IPS DF 4.7 (cell line): Measurements from ENCODE around the gene CACNA2D3.

Experiments used
- DNase-seq: peaks from one replicate; pipeline ENCODE4 v3.0.0-alpha.2; 2013; ENCODE audit warnings: low spot score; ENCODE audit errors: extremely low read depth

Gene CACNA2D3

DNA sequence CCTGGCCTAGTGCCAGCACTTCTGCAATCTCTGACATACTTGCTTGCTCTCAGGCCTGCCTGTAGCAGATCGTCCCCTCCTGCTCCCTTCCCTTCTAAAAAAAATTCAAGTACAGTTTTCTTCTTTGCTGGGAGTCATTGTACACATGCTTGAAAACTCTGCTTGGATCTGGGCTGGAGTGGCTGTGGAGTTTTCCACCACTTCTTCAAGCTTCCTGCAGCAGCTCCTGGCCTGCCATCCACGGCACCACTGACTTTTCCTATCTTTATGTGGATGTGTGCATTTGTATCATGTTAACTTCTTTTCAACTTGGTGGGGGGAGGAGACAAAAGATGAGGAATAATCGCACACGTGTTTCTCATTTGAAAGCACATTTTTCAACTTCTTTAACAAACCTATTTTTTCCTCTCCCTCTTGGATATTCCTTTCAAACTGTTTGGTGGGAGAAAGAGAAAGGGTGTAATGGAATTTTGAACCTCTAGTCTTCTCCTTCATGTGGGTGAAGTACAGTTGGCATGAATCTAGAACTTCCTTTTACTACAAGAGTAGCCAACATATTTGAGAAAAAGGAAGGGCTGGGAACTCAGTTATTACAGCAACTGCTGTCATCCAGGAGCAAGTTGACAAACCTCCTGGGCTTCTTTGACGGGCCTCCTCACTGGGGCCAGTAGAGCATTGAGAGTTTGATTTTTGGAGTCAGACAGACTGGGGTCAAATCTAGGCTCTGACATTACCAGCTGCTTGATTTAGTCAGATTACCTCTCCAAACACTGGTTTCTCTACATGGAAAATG lies 866.7 kb downstream of the CACNA2D3 start:
- DNase-seq, result no peak

GRCh38 chr3:54994111-54994513 lies 871.8 kb downstream of the CACNA2D3 start:
- DNase-seq, result no peak

- DNase-seq, result peak; percentile 80
These were observed 876.8 kb downstream of the CACNA2D3 start for GRCh38 chr3:54999159-54999558.

DNA sequence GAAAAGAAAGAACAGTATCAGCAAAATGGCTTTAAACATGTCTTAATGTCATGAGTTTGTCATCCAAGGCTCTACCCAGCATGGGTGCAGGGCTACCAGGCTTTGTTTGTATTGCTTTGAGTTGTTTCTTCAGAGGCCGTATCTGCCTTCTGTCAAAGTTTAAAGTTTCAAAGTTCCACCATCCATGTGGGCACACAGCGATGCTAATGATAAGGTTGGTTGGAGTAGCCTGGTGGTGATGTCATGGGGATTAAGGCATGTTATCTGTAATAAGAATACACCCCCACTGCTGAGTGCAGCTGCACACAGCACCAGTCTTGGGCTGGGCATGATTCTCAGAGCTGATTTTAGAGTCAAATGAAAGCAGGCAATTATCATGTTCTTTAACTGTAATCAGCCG lies 877.5 kb downstream of the CACNA2D3 start:
- no peak for DNase-seq

GRCh38 chr3:55000546-55000945 lies 878.2 kb downstream of the CACNA2D3 start:
- DNase-seq, result no peak

DNA sequence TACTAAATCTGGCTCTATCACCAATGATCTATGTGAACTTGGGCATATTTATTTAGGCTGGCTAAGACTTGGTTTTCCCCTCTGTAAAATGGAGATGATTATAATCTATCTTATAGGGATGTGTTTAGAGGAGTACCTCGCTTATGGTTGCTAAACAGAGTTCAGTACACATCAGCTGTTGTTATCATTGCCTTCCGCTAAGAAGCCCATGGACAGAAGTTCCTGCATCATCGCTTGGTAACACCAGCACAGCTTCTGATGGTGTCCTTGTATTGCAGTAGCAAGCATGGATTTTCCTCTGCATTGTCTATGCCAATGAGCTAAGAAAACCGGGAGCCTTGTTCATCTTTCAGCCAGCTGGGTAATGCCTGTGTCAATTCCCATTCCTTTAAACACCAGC lies 878.6 kb downstream of the CACNA2D3 start:
- no peak for DNase-seq

- DNase-seq, result no peak
These were observed 880.1 kb downstream of the CACNA2D3 start for GRCh38 chr3:55002416-55002930.

DNA sequence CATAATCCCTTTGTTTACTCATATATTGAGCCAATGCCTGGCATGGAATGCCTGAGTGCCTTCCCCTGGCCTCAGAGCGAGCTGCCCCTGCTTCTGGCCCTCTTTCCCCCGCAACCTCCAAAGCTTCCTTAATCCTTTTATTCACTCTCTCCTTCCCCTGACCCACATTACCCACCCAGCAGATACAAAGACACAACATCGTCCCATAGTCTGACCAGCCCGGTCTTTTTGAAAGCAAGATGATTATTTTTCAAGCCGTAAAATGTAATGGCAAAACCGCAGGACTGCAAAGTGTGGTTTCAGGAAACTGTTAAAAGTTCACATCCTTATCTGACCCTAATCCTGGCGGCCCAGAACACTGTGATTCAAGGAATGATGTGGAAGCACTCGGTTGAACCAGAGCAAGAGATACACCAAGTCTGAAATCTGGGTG lies 883.9 kb downstream of the CACNA2D3 start:
- no peak for DNase-seq

DNA sequence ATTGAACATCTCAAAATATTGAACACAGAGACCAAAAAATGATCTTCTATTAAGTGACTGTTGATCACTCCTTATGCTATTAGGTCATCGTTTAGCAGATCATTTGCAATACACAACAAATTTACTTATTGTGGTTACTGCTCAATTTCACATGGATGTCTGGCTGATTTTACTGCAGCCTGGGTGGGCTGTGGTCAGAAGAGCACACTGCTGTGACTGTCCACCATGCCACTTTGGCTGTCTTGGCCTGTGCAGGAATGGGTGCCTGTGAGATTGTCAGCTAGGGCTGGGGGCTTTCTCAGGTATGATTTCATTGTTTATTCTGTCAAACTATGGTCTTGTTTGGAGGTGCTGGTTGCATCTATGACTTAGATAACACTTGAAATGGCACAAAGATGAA lies 885.6 kb downstream of the CACNA2D3 start:
- no peak for DNase-seq

GRCh38 chr3:55009372-55009771 lies 887.0 kb downstream of the CACNA2D3 start:
- DNase-seq, result no peak

- no peak for DNase-seq
These were observed 889.7 kb downstream of the CACNA2D3 start for GRCh38 chr3:55012091-55012490.

DNA sequence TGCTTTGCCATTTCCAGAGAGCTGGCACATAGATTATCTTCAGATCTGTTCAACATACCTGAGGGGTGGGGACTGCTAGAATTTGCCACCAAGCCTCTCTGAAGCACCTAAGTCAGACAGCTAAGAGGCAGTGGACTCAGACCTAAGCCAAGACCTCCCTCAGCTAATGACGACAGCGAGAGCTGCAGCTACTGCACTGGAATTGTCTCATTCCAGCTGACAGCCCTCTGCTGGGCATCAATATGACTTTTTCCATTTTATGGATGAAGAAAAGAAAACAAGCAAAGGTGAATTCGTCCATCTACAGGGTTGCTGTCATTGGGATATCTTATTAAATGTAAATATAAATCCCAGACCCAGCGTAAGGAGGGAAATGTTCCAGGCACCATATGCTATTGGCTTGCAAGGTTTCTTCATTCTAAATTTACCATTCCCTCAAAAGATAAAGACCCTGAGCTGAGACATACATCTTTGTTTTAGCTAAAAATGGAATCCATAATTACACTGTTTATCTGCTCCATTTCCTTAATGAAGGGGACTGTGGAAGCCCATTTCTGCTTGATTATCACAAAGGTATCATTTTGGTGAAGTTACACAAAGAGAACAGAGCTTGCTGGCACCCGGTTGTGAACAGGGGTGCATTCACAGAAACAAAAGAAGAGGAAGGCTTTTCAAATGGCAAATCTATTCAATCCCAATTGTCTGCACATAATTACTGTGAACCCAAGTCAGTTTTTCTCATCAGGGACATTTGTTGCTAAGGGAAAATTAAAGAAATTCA lies 891.0 kb downstream of the CACNA2D3 start:
- DNase-seq, result no peak

DNA sequence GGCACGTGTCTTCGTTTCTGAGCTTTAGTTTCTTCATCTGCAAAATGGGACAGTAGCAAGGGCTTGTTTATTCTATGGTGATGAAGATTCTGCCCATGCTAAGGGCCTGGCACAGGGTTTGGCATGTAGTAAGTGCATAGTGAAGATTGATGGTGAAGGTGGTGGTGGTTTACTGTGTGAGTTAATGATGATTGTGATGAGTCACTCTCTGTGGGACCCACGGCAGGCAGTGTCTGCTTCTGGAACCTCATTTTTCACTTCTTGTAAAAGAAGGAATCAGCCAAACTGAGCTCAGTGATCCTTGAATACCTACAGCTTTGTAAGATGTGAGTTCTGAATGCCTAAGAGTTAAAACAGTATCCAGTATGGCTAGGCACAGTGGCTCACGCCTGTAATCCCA lies 891.7 kb downstream of the CACNA2D3 start:
- no peak for DNase-seq

GRCh38 chr3:55014906-55015305 lies 892.6 kb downstream of the CACNA2D3 start:
- no peak for DNase-seq

- no peak for DNase-seq
These were observed 895.5 kb downstream of the CACNA2D3 start for GRCh38 chr3:55017876-55018275.

DNA sequence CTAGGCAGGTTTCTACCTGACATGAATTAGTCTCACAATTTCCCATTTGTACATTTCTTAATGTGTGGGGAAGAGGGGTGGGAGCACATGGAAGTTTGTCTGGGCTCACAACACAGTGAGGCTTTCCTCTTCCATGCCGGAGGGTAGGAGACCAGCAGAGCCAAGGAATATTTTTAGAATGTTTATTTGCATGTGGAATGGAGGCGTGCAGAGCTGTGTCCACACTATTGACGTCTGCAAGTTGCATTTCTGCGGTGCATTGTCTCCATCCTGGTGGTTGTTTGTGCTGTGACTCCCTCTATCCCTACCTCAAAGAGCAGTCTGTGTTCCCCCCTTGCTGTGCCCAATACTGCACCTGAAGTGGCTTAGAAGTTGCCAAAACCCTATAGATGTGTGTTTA lies 908.6 kb downstream of the CACNA2D3 start:
- no peak for DNase-seq

DNA sequence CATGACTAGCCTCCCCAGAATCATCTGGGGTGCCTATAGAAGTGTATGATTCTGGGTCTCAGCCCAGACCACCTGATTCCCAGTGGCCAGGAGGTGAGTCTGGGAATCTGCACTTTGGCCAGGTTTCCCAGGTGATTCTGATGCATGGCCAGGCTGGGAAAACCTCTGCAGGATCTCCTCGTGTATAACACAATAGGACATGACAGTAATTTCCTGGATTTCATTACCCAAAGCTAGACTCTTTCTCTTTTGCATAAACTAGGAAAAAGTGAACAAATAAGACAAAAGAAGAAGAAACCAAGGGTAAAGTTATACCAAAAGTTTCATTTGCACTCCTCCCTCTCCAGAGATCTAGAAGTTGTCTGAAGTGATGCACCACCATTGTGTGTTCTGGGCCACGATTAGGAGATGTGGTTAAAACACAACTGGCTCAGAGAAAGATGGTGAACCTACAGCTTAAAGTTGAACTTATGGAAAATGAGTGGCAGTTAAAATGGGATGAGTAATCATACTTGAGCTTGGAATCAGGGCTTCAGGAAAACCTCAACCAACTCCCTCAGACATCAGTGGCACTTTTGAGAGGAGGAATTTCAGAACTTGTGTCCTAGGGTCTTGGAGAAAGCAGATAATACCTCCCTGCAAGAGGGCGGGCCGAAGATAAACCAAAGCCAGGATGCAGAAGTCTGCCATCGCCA lies 914.7 kb downstream of the CACNA2D3 start:
- no peak for DNase-seq

- DNase-seq, result no peak
These were observed 920.2 kb downstream of the CACNA2D3 start for GRCh38 chr3:55042591-55042990.

- no peak for DNase-seq
These were observed 922.1 kb downstream of the CACNA2D3 start for GRCh38 chr3:55044486-55044885.

GRCh38 chr3:55059027-55059629 lies 936.8 kb downstream of the CACNA2D3 start:
- DNase-seq, result no peak

- no peak for DNase-seq
These were observed 938.8 kb downstream of the CACNA2D3 start for GRCh38 chr3:55060896-55061719.
